CD4-positive, alpha-beta memory T cell (primary cell): ENCODE measurements around the gene PBX1. TPM values are rescaled to one million over a fixed set of nuclear protein-coding genes. Genes with fewer than 3 reads are reported as not detected.

Experiments used
- CTCF ChIA-PET: fragments of 350-600 bp; sonication (Branson Sonifier 250); formaldehyde crosslinking; loops from one replicate; lab custom pipeline; 2021; ENCODE audit warnings: inconsistent platforms; ENCODE audit not compliant: partially characterized antibody; lab: Charles Lee
- POLR2A ChIA-PET: fragments of 350-600 bp; sonication (Branson Sonifier 250); formaldehyde crosslinking; loops from one replicate; lab custom pipeline; 2021; ENCODE audit not compliant: partially characterized antibody; lab: Charles Lee
- DNase-seq, 5 donors: peaks; one replicate each; pipeline versions ENCODE4 v3.0.0 to v3.0.0-alpha.2; 2020 to 2022; ENCODE audit warnings: mixed read lengths in 1 of 5
- H3K27ac ChIP-seq: one replicate; pipeline ENCODE4 v1.7.0; 2013; ENCODE audit warnings: low read depth, low read length
- H3K27me3 ChIP-seq: 2 replicates; pipeline ENCODE4 v1.7.0; 2013; ENCODE audit warnings: mild to moderate bottlenecking, low read length, moderate library complexity; ENCODE audit not compliant: insufficient read depth
- H3K36me3 ChIP-seq: 2 replicates; pipeline ENCODE4 v1.7.0; 2013; ENCODE audit warnings: mild to moderate bottlenecking, low read length, moderate library complexity; ENCODE audit not compliant: insufficient read depth
- H3K4me1 ChIP-seq: 2 replicates; pipeline ENCODE4 v1.7.0; 2013; ENCODE audit warnings: mild to moderate bottlenecking, low read length, moderate library complexity; ENCODE audit not compliant: insufficient read depth
- H3K4me3 ChIP-seq, 2 donors: one replicate each; pipeline ENCODE4 v1.7.0; 2013; ENCODE audit warnings: low read length in 2 of 2, mild to moderate bottlenecking in 1 of 2
- H3K9me3 ChIP-seq, 2 donors: one replicate each; pipeline ENCODE4 v1.7.0; 2013; ENCODE audit warnings: low read length in 2 of 2, control low read depth in 1 of 2; ENCODE audit not compliant: control insufficient read depth in 1 of 2
- H3K27ac Mint-ChIP-seq, 7 donors: one replicate each; pipeline ENCODE4 v1.8.0; 2020 to 2021; ENCODE audit warnings: mixed read lengths in 7 of 7, mild to moderate bottlenecking in 6 of 7, inconsistent platforms in 3 of 7, moderate library complexity in 3 of 7
- H3K27me3 Mint-ChIP-seq, 2 donors: one replicate each; pipeline ENCODE4 v1.8.0; 2020 to 2021; ENCODE audit warnings: mixed read lengths in 2 of 2
- H3K36me3 Mint-ChIP-seq, 2 donors: one replicate each; pipeline ENCODE4 v1.8.0; 2020 to 2021; ENCODE audit warnings: mixed read lengths in 2 of 2, inconsistent platforms in 1 of 2, mild to moderate bottlenecking in 1 of 2
- H3K4me1 Mint-ChIP-seq, 4 donors: one replicate each; pipeline ENCODE4 v1.8.0; 2020 to 2021; ENCODE audit warnings: mixed read lengths in 4 of 4, mild to moderate bottlenecking in 1 of 4
- H3K4me3 Mint-ChIP-seq, 8 donors: one replicate each; pipeline ENCODE4 v1.8.0; 2020 to 2021; ENCODE audit warnings: mixed read lengths in 8 of 8, mild to moderate bottlenecking in 7 of 8, moderate library complexity in 6 of 8, inconsistent platforms in 3 of 8
- H3K9me3 Mint-ChIP-seq, 8 donors: one replicate each; pipeline ENCODE4 v1.8.0; 2020 to 2021; ENCODE audit warnings: mixed read lengths in 8 of 8, mild to moderate bottlenecking in 5 of 8, inconsistent platforms in 3 of 8, moderate library complexity in 1 of 8
- intact Hi-C: fragments of 100-400 bp; cut with micrococcal nuclease; formaldehyde crosslinking; loops from one replicate; pipeline ENCODE4 v1.15.1; 2023
- polyA plus RNA-seq, 2 donors: library from polyadenylated mRNA; unstranded; fragments of 300-500 nt; fragmentation: Illumina TruSeq; gene quantifications; one replicate each; pipeline ENCODE4 v1.2.3, GENCODE V29; 2021
- total RNA-seq, 2 experiments: library from RNA; stranded (reverse); gene quantifications; one replicate each; pipeline ENCODE4 v1.2.3, GENCODE V29; 2021

The PBX1 gene
- total and polyA plus RNA-seq, 4 experiments from 2014 or later: 0.06 to 0.70 (median 0.53) TPM; not detected in 1

DNA sequence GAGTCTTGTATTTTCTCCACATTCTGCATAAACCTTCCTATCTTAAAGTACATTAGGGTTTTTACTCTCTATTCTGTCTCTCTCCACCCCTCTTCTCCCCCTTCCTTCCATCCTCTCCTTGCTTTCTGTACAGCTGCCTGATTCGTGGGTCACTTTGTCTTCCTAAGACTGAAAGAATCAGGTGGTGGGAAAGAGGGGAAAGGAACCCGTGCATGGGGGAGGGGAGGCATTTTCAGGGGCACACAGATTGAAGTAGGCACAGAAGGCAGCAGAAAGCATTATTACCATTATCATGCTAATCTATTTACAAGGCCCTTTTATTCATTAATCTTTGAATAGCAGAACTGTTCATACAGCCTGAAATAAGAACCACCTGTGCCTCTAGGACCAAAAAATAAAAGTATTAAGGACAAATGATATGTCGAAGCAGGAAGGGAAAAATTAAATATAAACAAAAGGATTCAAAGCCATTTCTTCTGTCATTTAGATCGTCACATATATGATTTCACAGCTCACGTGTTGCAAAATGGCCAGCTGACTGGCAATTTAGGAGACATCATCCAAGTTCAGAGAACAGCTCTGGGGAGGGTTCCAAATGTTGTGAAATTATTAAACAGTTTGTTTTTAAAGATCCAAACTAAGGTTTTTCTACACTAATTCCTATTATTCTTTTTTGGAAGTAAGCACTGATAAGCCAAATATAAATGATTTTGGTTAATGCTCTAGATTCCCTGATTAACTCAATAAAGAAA lies 154.6 kb downstream of the PBX1 start:
- Histone ChIP-seq H3K4me3 (no peak overlapping the region), H3K4me1 (no peaks in the 10 kb centered on the region), H3K27me3 (no peaks in the 10 kb centered on the region), H3K27ac (no peak overlapping the region), H3K9me3 (no peaks in the 10 kb centered on the region), H3K36me3 (no peaks in the 10 kb centered on the region)
- no peak for DNase-seq
- Mint-ChIP-seq H3K27ac (no peak overlapping the region), H3K27me3 (no peaks in the 10 kb centered on the region), H3K4me3 (no peak overlapping the region), H3K9me3 (peaks cover 0 to 3% (median 0%) of the 10 kb centered on the region in 8 donors), H3K36me3 (no peaks in the 10 kb centered on the region), H3K4me1 (no peaks in the 10 kb centered on the region)
- CTCF ChIA-PET: no interaction called here
- POLR2A ChIA-PET: no interaction called here
- intact Hi-C loops: no loop called here

DNA sequence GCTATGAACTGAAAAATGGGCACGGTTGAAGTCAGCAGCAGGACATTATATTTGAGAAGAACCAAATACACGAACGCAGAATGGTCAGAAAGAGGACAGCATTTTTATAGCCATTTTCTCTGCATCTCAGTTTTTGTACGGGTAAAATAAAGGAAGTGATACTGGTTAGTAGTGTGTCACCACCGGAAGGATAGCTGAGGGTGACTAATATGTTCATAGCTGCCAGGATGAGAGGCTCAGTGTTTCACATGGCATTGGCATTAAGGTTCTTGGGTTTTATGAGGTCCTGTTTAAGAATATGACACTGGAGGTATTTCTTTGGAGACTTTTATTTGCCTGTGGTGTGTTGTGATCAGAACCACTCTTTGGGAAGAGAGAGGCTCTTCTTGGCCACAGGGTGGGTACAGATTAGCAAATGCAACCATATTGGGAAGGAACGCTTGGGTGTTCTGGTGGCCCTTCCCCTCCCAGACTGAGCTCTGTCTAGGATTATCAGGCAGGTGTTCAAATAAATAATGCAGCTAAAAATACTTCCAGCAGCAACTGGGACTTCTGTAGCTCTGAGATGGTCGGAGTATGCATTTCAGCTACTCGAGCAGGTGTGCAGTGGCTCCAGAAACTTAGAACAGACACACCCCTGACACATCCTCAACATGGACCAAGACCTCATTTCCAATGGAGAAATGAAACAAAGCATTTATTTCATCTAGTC lies 158.2 kb downstream of the PBX1 start:
- Mint-ChIP-seq H3K9me3 (peaks cover 0 to 3% (median 0%) of the 10 kb centered on the region in 8 donors), H3K27ac (no peak overlapping the region), H3K4me1 (peaks cover 0 to 7% (median under 1%) of the 10 kb centered on the region in 4 donors), H3K4me3 (no peak overlapping the region), H3K36me3 (no peaks in the 10 kb centered on the region), H3K27me3 (no peaks in the 10 kb centered on the region)
- CTCF ChIA-PET: no interaction called here
- H3K4me1 ChIP-seq: no peaks in the 10 kb centered on the region
- no peaks in the 10 kb centered on the region for H3K36me3 ChIP-seq
- POLR2A ChIA-PET: no interaction called here
- H3K9me3 ChIP-seq: no peaks in the 10 kb centered on the region
- DNase-seq: no peak
- no peaks in the 10 kb centered on the region for H3K27me3 ChIP-seq
- no peak overlapping the region for H3K27ac ChIP-seq
- intact Hi-C loops: no loop called here
- no peak overlapping the region for H3K4me3 ChIP-seq

DNA sequence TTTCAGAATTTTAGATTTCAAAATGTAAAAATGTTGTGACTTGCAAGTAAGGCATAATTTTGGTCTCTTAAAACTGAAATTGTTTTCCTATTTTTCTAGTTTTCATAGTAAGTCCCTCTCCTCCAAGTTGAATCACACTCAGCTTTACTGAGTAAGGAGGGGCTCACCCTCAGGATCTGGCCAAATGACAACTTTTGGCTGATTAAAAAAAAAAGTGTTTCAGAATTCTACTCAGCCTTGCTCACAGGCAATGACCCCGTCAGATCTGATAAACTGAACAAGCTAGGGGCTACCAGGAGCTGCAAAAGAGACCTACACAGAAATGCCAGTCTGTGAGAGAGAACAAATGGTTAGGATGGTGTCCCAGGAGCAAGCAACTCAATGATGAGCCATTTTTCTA lies 159.8 kb downstream of the PBX1 start:
- no peaks in the 10 kb centered on the region for H3K36me3 ChIP-seq
- no peak overlapping the region for H3K4me3 ChIP-seq
- H3K27ac ChIP-seq: no peak overlapping the region
- intact Hi-C loops: no loop called here
- peaks cover 0 to 2% (median 0%) of the 10 kb centered on the region in 8 donors for H3K9me3 Mint-ChIP-seq
- no peaks in the 10 kb centered on the region for H3K27me3 Mint-ChIP-seq
- CTCF ChIA-PET: no interaction called here
- no peaks in the 10 kb centered on the region for H3K4me1 ChIP-seq
- DNase-seq: no peak
- POLR2A ChIA-PET: no interaction called here
- H3K9me3 ChIP-seq: no peaks in the 10 kb centered on the region
- no peak overlapping the region for H3K27ac Mint-ChIP-seq
- H3K4me3 Mint-ChIP-seq: no peak overlapping the region
- H3K4me1 Mint-ChIP-seq: peaks cover 0 to 7% (median under 1%) of the 10 kb centered on the region in 4 donors
- H3K36me3 Mint-ChIP-seq: no peaks in the 10 kb centered on the region
- no peaks in the 10 kb centered on the region for H3K27me3 ChIP-seq

DNA sequence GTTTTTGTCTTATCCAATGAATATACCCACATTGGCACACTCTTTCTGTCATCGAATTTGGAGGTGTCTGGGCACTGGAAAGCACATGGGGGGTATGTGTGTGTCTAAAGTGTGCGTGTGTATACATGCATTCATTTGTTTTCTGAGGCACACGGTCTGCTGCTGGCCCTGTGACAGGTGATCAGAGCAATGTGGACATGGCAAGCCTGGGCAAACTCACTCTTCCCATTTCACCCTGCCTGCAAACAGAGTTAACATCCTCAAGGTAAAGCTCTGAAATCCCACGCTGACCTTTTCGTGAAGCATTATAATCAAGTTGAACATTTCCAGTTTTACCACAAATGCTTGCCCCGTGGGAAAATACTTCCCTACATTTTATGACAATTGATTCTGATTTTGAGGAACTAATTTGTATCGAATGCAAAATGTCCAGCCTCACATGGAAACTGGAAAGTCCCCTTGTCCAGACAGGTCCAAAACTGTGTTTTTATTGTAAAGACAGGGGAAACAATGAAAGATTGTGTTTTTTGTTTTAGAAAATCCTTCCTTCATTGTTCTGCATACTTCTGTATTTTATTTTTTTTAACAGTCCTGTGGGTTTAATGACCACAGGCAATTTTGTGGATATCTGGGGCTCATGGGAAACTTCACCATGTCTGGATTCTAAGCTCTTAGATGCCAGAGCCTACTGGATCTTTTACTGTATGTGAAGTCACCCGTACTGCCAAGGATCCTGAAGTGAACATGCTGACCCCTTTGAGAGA lies 160.9 kb downstream of the PBX1 start:
- Histone ChIP-seq H3K4me3 (no peak overlapping the region), H3K36me3 (no peaks in the 10 kb centered on the region), H3K4me1 (no peaks in the 10 kb centered on the region), H3K27ac (no peak overlapping the region), H3K27me3 (no peaks in the 10 kb centered on the region), H3K9me3 (no peaks in the 10 kb centered on the region)
- H3K27me3 Mint-ChIP-seq: no peaks in the 10 kb centered on the region
- peaks cover 0 to 7% (median under 1%) of the 10 kb centered on the region in 4 donors for H3K4me1 Mint-ChIP-seq
- intact Hi-C loops: no loop called here
- H3K36me3 Mint-ChIP-seq: no peaks in the 10 kb centered on the region
- H3K9me3 Mint-ChIP-seq: peaks cover 0 to 4% (median 0%) of the 10 kb centered on the region in 8 donors
- ChIA-PET POLR2A (no interaction called here), CTCF (no interaction called here)
- no peak for DNase-seq
- H3K27ac Mint-ChIP-seq: no peak overlapping the region
- H3K4me3 Mint-ChIP-seq: no peak overlapping the region

DNA sequence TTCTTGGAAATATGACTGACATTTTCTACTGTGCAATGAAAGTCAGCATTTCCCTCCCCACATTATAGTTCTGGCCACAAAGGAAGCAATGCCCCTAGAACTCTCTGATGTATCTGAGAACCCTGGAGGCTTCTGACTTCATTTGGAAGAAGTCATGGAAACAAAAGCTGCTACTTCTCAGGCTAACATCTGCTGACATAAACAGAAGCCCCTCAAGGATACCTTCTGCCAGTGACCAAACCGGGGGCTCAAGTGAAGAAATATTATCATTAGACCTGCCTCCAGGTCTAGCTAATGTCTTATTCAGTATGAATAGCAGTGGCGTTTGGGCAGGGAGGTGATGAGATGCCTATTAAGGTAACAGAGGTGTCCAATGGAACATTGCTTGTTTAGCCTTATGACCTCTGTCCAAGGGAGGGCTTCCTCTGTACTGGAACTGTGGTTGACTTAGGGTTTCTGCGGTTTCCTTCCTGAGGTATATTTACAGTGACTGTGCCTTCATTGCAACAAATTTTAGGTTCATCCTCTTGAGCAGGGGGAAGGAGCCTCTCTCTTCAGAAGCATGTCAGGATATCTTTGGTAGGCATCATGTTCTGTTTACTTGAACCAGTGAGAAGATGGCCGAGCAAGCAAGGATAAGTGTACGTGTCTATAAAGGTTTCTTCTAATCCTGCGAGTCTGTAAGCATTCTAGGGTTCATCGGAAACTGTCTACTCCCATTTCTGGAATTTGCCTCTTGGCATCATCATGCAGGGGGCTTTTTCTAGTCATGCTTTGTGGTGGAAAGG lies 161.7 kb downstream of the PBX1 start:
- Mint-ChIP-seq H3K36me3 (no peaks in the 10 kb centered on the region), H3K9me3 (peaks cover 0 to 4% (median under 1%) of the 10 kb centered on the region in 8 donors), H3K27me3 (peaks cover 0 to 2% of the 10 kb centered on the region in 2 donors), H3K4me1 (peaks cover 0 to 7% (median under 1%) of the 10 kb centered on the region in 4 donors), H3K27ac (no peak overlapping the region), H3K4me3 (no peak overlapping the region)
- no peak for DNase-seq
- H3K27ac ChIP-seq: no peak overlapping the region
- CTCF ChIA-PET: no interaction called here
- no peaks in the 10 kb centered on the region for H3K4me1 ChIP-seq
- POLR2A ChIA-PET: no interaction called here
- no peaks in the 10 kb centered on the region for H3K27me3 ChIP-seq
- intact Hi-C loops: no loop called here
- H3K36me3 ChIP-seq: no peaks in the 10 kb centered on the region
- no peaks in the 10 kb centered on the region for H3K9me3 ChIP-seq
- no peak overlapping the region for H3K4me3 ChIP-seq

DNA sequence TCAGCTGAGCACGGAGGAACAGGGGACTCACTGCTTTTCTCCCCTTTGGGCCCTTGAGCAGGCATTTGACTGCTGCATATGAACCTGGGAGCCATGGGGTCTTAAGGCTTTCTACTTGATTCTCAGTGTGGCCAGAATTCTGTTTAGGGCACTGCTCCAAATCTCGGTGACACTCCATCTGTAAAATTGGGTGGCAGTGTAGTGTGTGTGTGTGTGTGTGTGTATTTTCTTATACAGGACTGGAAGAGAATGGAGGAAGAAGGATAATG lies 162.2 kb downstream of the PBX1 start:
- Histone ChIP-seq H3K36me3 (no peaks in the 10 kb centered on the region), H3K27me3 (no peaks in the 10 kb centered on the region), H3K4me3 (no peak overlapping the region), H3K9me3 (no peaks in the 10 kb centered on the region), H3K27ac (no peak overlapping the region), H3K4me1 (no peaks in the 10 kb centered on the region)
- H3K27ac Mint-ChIP-seq: no peak overlapping the region
- POLR2A ChIA-PET: no interaction called here
- peaks cover 0 to 4% (median under 1%) of the 10 kb centered on the region in 8 donors for H3K9me3 Mint-ChIP-seq
- intact Hi-C loops: no loop called here
- H3K36me3 Mint-ChIP-seq: no peaks in the 10 kb centered on the region
- peaks cover 0 to 2% of the 10 kb centered on the region in 2 donors for H3K27me3 Mint-ChIP-seq
- CTCF ChIA-PET: no interaction called here
- no peak for DNase-seq
- H3K4me1 Mint-ChIP-seq: peaks cover 0 to 7% (median under 1%) of the 10 kb centered on the region in 4 donors
- H3K4me3 Mint-ChIP-seq: no peak overlapping the region
